Cerebellar nuclear complex (tissue), 1 donor: ENCODE measurements around the gene EBP.

Experiments used
- DNase-seq, 2 experiments: peaks; one replicate each; lab custom pipeline; 2025; lab: John Stamatoyannopoulos, UW

Gene EBP

DNA sequence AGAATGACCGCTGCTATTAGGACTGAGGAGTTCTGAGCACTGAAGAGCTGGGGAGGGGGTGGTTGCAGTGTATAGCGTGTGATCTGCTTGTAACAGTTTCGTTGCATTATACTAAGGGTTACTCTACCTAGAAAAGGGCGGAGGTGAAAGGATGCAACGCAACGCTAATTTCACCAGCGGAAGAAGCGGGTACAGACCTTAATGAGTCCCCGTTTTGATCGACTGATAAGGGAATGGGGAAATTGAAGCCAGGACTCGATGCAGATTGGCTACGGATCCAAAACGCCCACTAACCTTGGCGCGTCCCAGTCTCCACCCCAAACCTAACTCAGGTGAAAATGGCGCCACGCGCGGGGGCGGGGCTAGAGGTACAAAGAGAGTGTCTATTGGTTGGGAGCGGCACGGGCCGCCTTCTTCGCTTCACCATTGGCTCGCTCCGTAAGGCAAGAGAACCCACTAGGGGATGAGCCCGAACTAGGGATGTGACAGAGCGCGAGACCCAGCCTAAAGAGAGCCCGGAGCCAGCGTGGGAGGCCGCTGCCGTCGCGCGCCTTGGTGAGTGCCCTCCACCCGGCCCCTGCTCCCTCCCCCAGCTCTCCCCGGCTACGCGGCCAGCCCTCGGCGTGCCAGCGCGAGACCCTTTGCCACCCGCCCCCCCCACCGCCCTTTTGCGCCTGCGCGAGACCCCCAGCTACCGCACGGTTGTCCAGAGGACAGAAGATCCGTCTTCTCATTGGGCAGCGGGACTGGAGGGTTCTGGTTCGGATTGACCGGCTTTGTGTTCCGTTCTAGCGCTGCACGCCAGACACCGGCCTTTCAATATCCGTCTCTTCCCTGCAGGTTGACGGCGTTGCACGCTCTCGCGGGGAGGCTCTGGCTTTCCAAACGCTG lies at the start of gene EBP:
EBP (plus strand) TSS at position 456 of the 891 bp plus-strand sequence. CDS start 1,964 bp downstream, outside the sequence.
- peak; percentile 47 to 72 for DNase-seq

DNA sequence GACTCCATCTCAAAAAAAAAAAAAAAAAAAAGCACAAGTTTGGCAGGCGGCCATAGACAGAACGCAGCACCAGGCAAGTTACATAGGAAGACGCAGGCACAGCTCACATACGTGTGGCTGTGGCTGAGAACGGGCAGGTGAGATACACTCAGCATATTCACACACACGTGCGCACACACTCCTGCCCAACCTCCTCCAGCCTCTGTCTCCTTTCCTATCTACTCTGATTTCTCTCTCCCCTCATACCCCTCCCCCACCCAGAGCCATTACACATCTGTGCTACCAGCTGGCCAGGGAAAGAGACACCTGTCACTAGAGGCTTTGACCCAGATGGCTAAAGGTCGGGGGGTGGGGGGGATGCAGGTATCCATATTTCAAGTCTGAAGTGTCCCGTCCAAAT lies 49.4 kb upstream of the EBP start:
- no peak for DNase-seq

DNA sequence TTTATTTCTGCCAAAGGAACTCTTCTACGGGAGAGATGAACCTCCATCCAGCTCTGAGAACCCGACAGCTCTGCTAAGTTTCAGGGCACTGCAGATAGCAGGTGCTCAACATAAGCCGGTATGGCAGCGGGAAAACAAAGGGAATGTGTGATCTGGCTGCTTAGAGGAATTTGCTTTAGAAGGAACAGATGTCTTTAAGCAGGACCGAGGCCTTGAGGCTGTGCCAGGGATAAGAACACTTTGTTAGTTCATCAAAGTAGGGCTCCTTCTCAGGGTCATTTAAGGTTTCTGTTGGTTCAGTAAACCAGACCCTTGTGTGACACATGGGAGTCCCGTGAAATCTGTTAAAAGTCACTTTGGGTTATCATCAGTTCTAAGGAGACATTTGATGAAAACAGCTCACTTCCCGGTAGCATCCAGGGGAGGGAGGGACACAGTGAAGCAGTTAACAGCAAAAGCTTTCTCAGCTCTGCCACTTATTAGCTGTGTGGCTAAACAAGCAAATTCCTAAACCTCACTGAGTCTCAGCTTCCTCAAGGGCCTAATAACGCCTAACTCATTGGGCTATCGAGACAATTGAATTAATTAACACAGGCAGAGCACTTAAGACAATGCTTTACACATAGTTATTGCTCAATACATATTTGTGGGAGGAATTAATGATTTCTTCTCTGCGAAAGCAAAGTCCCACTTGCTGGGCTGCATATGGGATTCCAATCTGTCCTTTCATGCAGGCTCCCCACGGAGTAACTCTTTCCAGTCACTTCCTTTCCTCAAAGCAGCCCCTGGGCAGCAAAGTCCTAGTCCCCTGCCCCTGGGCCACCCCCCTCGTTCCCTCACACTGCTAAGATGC lies 48.5 kb upstream of the EBP start:
- DNase-seq = no peak

DNA sequence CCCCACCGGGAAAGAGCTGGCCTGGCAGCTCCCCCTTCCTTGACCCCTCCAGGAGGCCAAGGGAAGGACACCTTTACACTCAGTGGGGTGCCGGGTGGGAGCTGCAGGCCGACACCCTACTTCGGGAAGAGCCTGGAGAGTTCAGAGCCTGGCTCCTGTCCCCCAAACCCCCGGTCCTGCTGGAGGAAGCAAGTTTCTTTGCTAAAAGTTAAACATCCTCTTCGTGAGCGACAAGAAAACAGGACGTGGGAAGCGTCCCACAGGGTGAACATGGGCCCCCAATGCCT lies 48.0 kb upstream of the EBP start:
- DNase-seq = no peak

DNA sequence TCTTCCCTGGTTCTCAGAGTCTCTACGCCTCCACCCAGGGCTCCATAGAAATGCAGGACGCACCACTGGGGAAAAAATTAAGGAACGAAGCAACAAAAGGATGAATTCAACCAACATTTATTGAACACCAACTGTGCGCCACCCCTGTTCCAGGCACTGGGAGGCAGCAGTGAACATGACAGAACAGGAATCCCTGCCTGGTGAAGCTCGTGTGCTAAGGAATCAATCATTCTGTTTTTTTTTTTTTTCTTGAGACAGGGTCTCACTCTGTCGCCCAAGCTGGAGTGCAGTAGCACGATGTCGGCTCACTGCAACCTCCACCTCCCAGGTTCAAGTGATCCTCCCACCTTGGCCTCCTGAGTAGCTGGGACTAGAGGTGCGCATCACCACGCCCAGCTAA lies 47.5 kb upstream of the EBP start:
- no peak for DNase-seq

DNA sequence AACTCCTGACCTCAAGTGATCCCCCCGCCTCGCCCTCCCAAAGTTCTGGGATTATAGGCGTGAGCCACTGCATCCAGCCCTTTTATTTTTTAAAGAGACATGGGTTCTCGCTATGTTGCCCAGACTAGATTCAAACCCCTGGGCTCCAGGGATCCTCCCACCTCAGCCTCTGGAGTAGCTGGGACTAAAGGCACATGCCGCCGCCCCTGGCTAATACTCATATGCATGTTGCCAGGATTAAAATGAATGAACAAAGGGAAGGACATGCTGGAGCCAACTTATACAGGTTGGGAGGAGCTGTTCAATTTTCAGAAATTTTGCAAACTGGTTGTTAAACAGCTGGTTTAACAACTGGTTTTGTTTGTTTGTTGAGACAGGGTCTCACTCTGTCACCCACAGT lies 47.0 kb upstream of the EBP start:
- DNase-seq = no peak

DNA sequence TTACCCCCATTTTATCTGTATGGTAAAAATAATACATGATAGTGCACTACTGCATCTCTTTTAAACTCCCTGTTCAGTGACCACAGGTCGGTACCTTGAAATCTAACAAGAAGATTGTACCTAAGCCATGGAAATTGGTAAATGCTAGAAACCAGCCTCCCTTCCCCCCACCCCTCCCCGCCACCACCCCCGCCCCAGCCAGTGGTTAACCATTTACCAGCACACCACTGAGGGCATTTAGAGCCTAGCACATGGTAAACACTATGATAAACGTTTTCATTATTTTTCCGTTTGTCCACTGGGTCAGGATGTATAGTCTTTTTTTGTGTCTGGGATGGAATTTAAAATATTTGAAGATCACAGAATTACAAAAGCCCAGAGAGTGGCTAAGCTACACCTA lies 46.3 kb upstream of the EBP start:
- DNase-seq = no peak

DNA sequence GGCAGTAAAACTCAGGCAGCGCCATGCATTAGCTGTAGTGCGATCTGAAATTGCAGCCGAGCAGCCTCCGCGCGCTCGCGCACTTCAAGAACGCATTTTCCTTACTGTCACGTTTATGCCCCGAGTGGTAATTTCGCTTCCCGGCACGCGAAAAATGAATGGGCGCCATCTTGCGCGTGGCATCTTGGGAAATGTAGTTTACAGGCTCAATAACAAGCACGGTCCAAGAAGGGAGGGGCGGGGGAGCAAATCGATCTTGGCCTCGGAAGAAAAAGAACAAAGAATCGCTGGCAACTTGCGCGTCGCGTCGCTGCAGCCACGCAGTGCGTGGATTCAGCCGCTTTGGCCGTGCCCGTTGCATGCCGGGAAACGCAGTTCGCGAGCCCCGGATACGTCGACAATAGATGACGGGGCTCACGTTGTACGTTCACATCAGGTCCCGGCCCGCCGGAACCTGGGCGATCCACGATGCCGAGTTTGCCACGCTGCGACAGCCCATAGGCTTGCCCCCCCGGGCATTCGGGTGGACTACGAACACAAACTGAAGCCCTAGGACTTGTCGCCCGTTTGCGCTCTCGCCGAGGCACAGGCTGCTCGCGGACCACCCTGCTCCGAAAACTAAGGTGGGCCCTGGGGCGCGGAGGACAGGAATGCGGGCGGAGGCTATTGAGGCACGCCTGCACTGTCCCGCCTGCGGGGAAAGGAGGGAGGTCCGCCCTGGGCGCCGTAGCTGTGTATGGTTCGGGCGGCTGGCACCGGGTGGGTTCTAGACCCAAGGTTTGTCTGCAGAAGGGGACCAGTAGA lies 45.6 kb upstream of the EBP start, which contains the start of gene FTSJ1:
FTSJ1 (plus strand) TSS at position 426 of the 804 bp plus-strand sequence. CDS start 1,849 bp downstream, outside the sequence.
- peak; percentile 26 to 67 for DNase-seq

DNA sequence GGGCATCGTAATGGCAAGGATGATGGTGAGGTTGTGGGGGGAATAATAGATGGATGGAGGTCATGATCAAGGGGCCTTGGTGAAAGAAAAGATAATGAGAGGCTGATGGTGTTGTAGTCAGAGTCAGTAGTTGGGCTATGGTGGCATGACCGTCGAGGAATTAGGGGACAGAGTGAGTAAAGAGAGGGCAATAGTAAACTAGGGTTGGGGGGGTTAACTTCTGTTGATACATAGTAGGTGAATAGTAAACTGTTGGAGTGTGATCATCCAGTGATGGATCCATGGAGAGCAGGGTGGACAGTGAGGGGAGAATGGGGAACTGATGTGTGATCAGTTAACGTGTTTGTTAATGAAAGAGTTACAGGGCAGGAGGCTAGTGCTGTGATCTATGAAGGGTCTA lies 44.7 kb upstream of the EBP start:
- DNase-seq = no peak

DNA sequence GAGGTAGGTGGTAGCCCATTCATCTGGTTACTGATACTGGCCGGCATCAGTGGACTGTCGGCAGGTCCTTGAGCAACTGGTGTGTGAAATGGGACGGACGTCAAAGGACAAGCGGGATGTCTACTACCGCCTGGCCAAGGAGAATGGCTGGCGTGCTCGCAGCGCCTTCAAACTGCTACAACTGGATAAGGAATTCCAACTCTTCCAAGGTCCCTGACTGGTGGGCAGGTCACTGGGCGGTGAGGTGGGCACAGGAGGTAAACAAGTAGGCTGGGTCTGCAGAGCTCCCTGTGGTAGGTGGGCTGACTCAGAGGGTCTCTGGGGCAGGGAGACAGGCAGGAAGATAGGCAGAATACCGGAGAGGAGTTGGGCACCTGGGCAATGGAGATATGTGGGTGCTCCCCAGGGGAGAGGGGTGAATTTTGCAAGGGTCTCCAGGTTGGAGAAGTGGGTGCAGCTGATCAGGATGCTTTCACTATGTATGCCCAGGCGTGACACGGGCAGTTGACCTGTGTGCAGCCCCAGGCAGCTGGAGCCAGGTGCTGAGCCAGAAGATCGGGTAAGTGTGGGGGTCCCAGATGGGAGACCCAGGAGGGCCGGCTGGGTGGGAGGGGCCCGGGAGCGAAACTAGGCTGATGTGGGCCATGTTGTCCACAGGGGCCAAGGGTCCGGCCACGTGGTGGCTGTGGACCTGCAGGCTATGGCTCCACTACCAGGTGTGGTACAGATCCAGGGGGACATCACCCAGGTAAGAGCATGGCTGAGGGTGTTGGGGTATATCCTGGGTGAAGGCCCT lies 43.5 kb upstream of the EBP start:
- no peak for DNase-seq

DNA sequence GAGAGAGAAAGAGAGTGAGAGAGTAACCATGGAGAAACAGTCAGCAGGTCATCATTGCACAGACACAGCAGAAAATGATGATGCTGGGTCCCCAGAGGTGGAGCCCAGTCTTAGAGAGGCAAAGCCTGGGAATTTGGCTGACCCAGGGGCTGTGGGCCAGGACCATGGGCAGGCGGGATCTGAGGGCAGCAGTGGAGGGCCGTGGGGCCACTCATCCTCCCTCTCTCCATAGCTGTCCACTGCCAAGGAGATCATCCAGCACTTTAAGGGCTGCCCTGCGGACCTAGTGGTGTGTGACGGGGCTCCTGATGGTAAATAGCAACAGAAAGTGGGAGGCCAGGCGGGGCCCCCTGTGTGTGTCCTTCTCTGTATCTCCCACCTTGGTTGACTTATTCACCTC lies 42.8 kb upstream of the EBP start:
- DNase-seq = no peak

DNA sequence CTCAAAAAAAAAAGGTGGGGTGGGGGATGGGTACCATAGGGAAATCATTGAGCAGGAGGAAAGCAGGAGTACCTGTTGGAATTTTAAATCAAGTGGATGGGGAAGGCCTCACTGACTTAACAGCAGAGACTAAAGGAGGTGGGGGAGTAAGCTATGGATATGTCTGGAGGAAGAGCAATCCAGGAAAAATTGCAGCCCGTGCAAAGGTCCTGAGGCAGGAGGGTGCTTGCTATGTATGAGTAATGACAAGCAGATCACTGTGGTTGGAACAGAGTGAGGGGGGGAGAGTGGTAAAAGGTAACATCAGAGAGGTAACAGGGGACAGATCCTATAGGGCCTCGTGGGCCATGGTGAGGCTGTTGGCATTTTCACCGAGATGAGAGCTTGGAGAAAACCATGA lies 41.5 kb upstream of the EBP start:
- DNase-seq = no peak

DNA sequence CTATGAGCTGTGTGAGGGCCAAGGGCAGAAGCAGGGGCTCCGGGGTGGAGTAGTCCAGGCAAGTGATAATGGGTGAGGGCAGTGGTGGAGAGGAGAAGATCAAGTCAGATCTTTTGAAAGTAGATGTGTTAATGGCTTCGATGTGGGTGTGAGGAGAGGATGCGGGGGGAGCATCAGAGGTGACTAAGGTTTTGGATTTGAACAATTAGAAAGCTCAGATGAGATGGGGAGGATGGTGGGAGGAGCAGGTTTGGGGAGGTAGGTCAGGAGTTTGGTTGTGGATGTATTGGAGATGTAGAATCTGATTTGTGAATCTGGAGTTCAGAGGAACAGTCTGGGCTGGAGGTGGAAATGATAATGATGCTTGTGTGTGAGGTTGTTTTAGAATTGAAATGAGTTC lies 41.0 kb upstream of the EBP start:
- DNase-seq = no peak

DNA sequence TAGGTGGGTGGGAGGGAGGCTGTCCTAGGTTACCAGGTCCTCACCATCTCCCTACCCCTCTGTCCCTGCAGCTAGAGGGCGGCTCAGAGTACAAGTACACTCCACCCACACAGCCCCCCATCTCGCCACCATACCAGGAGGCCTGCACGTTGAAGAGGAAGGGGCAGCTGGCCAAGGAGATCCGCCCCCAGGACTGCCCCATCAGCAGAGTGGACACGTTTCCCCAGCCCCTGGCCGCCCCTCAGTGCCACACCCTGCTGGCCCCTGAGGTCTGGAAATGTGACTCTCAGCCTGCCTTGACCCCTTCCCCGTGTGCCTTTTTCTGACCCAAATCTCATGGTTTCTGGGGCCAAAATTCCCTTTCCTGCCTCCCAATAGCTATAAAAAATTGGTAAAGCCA lies 39.1 kb upstream of the EBP start:
- DNase-seq = no peak

DNA sequence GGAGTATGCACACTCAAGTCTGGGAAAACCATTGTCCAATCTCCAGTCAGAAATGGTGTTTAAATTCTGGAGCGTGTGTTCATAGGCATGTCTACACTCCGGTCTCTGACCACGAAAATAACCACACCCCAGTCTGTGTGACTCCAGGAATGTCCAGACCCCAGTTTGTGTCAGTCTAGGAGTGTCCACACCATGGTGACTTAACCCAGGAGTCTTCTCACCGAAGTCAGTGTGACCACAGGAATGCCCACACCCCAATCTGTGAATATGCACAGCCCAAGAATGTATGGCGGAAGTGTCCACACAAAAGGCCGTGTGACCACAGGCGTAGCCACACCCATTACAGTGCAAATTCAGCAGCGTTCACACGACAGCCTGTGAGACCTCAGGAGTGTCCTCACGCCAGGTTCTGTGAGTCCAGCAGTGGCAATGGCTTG lies 34.2 kb upstream of the EBP start:
- DNase-seq = no peak

DNA sequence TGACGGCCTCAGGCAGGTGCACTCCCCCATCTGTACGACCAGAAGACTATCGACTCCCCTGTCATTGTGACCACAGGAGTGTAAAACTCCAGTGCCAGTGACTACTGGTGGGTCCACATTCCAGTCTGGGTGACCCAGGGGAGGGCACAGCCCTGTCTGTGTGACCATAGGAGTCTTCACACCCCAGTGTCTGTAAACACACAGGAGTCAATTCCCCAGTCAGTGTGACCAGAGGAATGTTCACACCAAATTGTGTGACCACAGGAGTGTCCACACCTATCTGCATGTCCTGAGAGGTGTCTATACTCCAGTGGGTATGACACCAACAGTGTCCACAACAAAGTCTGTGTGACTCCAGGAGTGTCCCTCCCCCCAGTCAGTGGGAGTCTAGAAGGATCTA lies 33.6 kb upstream of the EBP start:
- DNase-seq = no peak

DNA sequence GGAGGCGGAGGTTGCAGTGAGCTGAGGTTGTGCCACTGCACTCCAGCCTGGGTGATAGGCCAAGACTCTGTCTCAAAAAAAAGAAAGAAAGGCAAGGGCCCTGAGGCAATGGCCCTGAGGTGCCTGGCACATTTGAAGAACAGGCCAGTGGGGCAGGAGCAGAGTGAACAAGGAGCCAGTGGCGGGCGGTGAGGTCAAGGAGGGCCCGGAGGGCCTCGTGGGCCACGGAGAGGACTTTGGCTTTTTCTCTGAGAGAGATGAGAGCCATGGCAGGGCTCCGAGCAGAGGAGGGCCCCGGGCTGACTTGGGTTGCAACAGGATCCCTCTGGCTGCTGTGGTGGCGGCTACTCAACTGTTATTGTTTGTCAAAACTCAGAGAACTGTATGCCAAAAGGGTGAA lies 32.3 kb upstream of the EBP start:
- no peak for DNase-seq

DNA sequence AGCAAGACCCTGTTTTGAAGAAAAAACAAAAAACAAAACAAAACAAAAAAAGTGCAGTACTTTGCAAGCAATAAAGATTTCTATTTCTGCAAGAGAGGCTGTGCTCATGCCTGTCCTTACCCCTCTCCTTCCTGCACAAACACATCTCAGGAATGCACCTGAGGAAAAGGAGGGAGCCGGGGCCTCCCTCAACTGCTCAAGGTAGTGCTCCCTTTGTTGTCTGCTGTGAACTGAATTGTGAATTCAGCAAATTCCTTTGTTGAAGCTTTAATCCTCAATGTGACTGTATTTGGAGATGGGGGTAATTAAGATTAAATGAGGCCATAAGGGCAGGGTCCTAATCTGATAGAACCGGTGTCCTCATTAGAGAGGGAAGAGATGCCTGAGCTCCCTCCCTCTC lies 31.7 kb upstream of the EBP start:
- DNase-seq = no peak

DNA sequence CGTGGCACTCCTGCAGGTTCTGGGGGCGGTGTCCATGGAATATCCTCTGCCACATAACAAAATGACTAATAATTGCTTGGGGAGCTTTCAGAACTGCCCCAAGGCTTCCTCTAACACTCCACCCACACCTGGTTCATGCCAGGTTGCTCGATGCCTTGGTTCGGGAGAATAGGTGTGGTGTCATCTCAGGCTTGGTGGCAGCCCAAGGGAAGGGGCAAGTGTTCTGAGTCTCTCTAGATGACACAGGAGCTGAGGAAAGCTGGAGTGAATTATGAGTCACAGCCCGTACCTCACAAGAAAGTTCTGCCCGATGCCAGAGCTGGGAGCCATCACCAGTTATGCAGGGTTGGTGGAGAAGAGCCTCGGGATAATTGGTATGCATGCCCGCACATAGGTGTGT lies 30.9 kb upstream of the EBP start:
- DNase-seq = no peak

DNA sequence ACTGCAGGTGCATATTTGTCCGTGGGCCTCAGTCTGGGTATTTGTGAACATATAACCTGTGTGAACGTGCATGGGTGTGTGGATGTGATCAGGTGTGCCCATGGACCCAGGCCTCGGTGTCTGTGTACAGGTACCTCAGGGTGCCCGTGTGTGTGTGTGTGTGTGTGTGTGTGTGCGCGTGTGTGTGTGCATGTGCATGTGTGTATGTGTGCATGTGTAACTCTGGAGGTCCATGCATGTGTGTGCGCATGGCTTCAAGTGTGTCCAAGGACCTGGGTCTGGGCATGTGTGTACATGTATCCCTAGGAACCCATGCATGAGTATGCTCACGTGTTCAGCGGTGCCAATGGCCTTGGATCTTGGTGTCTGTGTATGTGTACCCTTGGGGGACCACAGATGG lies 29.8 kb upstream of the EBP start:
- DNase-seq = no peak

DNA sequence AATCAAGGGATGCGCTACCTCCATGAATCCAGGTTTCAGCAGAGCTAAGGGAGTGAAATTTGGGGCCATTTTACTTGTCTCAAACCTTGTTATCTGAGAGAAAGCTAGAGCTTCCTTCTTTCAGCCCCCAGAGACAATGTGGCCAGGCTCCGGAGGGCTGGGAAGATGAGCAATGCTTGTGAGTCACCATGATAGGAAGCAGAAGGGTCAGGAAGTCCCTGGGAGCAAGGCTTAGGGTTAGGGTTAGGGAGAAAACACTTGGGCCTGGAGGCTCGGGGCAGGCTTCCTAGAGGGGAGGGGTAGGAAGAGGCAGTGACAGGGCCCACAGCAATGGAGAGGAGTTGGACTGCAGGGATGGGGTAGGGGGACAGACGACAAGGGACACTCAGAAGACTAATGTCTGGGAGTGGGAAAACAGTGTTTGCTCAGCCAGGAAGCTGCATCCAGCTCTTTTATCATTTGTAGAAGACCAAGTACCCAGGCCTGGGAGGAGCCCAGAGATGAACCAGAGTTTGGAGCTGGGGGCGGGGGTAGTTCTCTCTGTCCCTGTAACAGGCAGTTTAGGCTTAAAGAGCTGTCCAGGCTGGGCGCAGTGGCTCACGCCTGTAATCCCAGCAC lies 29.2 kb upstream of the EBP start:
- DNase-seq = no peak
